ENCODE results near the gene CDH12.

DNA sequence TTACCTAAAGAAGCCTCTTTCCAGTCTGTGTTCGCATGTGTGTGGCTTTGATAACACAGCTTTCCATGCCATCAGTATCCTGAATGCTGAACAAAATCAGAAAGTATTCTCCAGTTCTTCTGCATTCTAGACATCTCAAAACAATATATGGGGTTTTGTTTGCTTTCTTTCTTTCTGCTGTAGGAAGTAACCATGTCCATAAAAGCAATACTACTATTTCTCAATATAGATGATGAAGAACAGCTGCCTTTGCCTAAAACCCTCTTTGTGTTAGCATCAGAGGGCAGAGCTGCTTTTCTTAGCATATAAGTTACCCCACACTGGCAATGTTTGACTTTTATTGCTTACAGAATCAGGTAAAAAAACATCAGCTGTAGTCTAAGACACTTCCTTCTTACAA lies 963.6 kb downstream of the CDH12 start:
- TF ChIP-seq GATA3 (IDR thresholded peaks at IDR 0.05; ENCODE audit: low read depth, low read length), result no peak
- TF ChIP-seq GATA2 (IDR thresholded peaks at IDR 0.05; ENCODE audit: low read depth, low read length), result no peak

Data from SH-SY5Y (cell line).